Left colon (tissue), 2 donors: ENCODE data around the gene HSPA8. TPM values are rescaled to one million over a fixed set of nuclear protein-coding genes. Genes with fewer than 3 reads are reported as not detected.
A peak's percentile ranks its signal among the peaks of the same experiment; 100 is the strongest.
"Not testable (repeated sequence)": the region's sequence is repeated elsewhere in the genome, so short reads cannot be mapped to it uniquely, and the experiment has no call there.

Experiments
- ATAC-seq: fragments of 200-7000 bp; cut with Tn5 transposase; one replicate; pipeline ENCODE4 v1.9.1; 2020; ENCODE audit warnings: mild to moderate bottlenecking, moderate library complexity
- DNase-seq, 2 donors: peaks; one replicate each; pipeline ENCODE4 v3.0.0-alpha.2; 2020
- intact Hi-C, 2 donors: fragments of 100-400 bp; cut with DNase I in 1 of 2; cut with micrococcal nuclease in 1 of 2; formaldehyde crosslinking; loops; one replicate each; pipeline versions ENCODE4 v1.11.2 to v1.14.0; 2022; cut with DNase I, micrococcal nuclease
- long read RNA-seq: library from polyadenylated mRNA; unstranded; transcript quantifications from one replicate; pipeline ENCODE4 v2.0.0, GENCODE V29; 2021
- total RNA-seq, 2 donors: library from RNA; stranded (reverse); fragmentation: NEBNext Ultra II Directional; extraction: Animal tissue kit (Norgen Biotek cat#: 25700); gene quantifications; one replicate each; pipeline ENCODE4 v1.2.1, GENCODE V29; 2021
- donor health status: DM: no; HTN: no; CAD: no.
- donor health status: DM: yes; HTN: yes; CAD: no.

The HSPA8 gene
- total RNA-seq: 100 to 1,000 TPM; 553 to 705 TPM
- long read RNA-seq, transcript HSPA8-224 (9 exons, 2,463 nt): major isoform, 1,008 of 1,095 reads
- long read RNA-seq, transcript HSPA8-208 (3 exons, 740 nt): minor isoform, 6 of 1,095 reads
- long read RNA-seq, transcript HSPA8-201 (8 exons, 2,186 nt): minor isoform, 11 of 1,095 reads
- long read RNA-seq, partial matches to known transcripts: 31 of 1,095 reads
- long read RNA-seq, other reads (novel, unspliced or antisense): 32 of 1,095 reads

- peak; percentile 46 for ATAC-seq
- peak; percentile 81 to 85 for DNase-seq
- intact Hi-C loops: no loop called here
Measured at GRCh38 chr11:123061403-123062157, at the start of gene HSPA8. TSS of gene HSPA8 (minus strand) at chr11:123062136. CDS start at chr11:123061324, 812 bp downstream.

GRCh38 chr11:123111465-123111864 lies 49.5 kb upstream of the HSPA8 start:
- DNase-seq (no peak), ATAC-seq (peak; percentile 71)
- intact Hi-C loops: loop anchor here in 1 of 2 donors (2.0 kb wide), 1 partner anchor 137 kb away; no protein-coding TSS in a partner anchor

- DNase-seq (no peak), ATAC-seq (no peak)
- intact Hi-C loops: loop anchor here in 1 of 2 donors (2.0 kb wide), 1 partner anchor 138 kb away; no protein-coding TSS in a partner anchor
Measured at GRCh38 chr11:123110397-123110796, 48.5 kb upstream of the HSPA8 start.

GRCh38 chr11:123107945-123108495 lies 46.1 kb upstream of the HSPA8 start:
- no peak for DNase-seq
- intact Hi-C loops: loop anchor here in 1 of 2 donors (10.0 kb wide), 1 partner anchor 147 kb away; no protein-coding TSS in a partner anchor
- ATAC-seq: no peak

- ATAC-seq (no peak), DNase-seq (no peak)
- intact Hi-C loops: loop anchor here in 1 of 2 donors (10.0 kb wide), 1 partner anchor 150 kb away; no protein-coding TSS in a partner anchor
Measured at GRCh38 chr11:123104697-123105096, 42.8 kb upstream of the HSPA8 start.

GRCh38 chr11:123103326-123103980 lies 41.5 kb upstream of the HSPA8 start:
- intact Hi-C loops: loop anchor here in 1 of 2 donors (10.0 kb wide), 1 partner anchor 151 kb away; no protein-coding TSS in a partner anchor
- peak; percentile 14 to 31 for DNase-seq

GRCh38 chr11:123100379-123101085 lies 38.6 kb upstream of the HSPA8 start:
- DNase-seq (peak in 1 of 2 donors; percentile 27), ATAC-seq (no peak)
- intact Hi-C loops: loop anchor here in 1 of 2 donors (10.0 kb wide), 1 partner anchor 154 kb away; no protein-coding TSS in a partner anchor

More at GRCh38 chr11:123103326-123103980, 41.5 kb upstream of the HSPA8 start:
- ATAC-seq: peak; percentile 50

GRCh38 chr11:123098990-123099389 lies 37.1 kb upstream of the HSPA8 start:
- DNase-seq (no peak), ATAC-seq (no peak)
- intact Hi-C loops: no loop called here

GRCh38 chr11:123093739-123094138 lies 31.8 kb upstream of the HSPA8 start:
- intact Hi-C loops: no loop called here
- ATAC-seq (no peak), DNase-seq (no peak)

GRCh38 chr11:123091506-123091905 lies 29.6 kb upstream of the HSPA8 start:
- intact Hi-C loops: no loop called here
- no peak for ATAC-seq

GRCh38 chr11:123090168-123090567 lies 28.2 kb upstream of the HSPA8 start:
- ATAC-seq, intact Hi-C loops: not testable (repeated sequence)

More at GRCh38 chr11:123091506-123091905, 29.6 kb upstream of the HSPA8 start:
- no peak for DNase-seq

GRCh38 chr11:123088896-123089295 lies 27.0 kb upstream of the HSPA8 start:
- intact Hi-C loops, ATAC-seq, DNase-seq: not testable (repeated sequence)

More at GRCh38 chr11:123090168-123090567, 28.2 kb upstream of the HSPA8 start:
- not testable (repeated sequence) for DNase-seq

GRCh38 chr11:123087657-123088056 lies 25.7 kb upstream of the HSPA8 start:
- peak; percentile 27 for ATAC-seq
- DNase-seq, intact Hi-C loops: not testable (repeated sequence)

- no peak for DNase-seq
- intact Hi-C loops: no loop called here
- ATAC-seq: no peak
Measured at GRCh38 chr11:123086305-123086704, 24.4 kb upstream of the HSPA8 start.

GRCh38 chr11:123085497-123085896 lies 23.6 kb upstream of the HSPA8 start:
- ATAC-seq (no peak), DNase-seq (no peak)
- intact Hi-C loops: no loop called here

GRCh38 chr11:123084454-123084853 lies 22.5 kb upstream of the HSPA8 start:
- DNase-seq (no peak), ATAC-seq (no peak)
- intact Hi-C loops: no loop called here

GRCh38 chr11:123083623-123084029 lies 21.7 kb upstream of the HSPA8 start:
- intact Hi-C loops: no loop called here
- peak; percentile 81 to 86 for DNase-seq
- ATAC-seq: peak; percentile 93

- ATAC-seq (peak; percentile 48), DNase-seq (no peak)
- intact Hi-C loops: no loop called here
Measured at GRCh38 chr11:123082977-123083376, 21.0 kb upstream of the HSPA8 start.
